Stimulated activated naive B cell treated with anti-CD40 and anti-IgM and Interleukin-4, amounts not matched to agents 10 μg/mL and 1 μg/mL and 100 μg/mL, for 72 hours (primary cell): Measurements from ENCODE around the gene UBFD1.
"Not testable (repeated sequence)": the region's sequence is repeated elsewhere in the genome, so short reads cannot be mapped to it uniquely, and the experiment has no call there.

Experiments
- ATAC-seq, 2 donors: fragments of 150-1000 bp; cut with Tn5 transposase; replicated peaks; 2 replicates each; pipeline ENCODE4 v1.10.0; 2021; ENCODE audit warnings: moderate library complexity in 1 of 2
- DNase-seq: peaks from one replicate; pipeline ENCODE4 v3.0.0; 2021
- H3K27ac Mint-ChIP-seq: one replicate; pipeline ENCODE4 v1.8.0; 2022; ENCODE audit warnings: mild to moderate bottlenecking, mixed read lengths
- H3K27me3 Mint-ChIP-seq, 2 donors: one replicate each; pipeline ENCODE4 v1.8.0; 2022; ENCODE audit warnings: mixed read lengths in 2 of 2
- H3K36me3 Mint-ChIP-seq, 2 donors: one replicate each; pipeline ENCODE4 v1.8.0; 2022; ENCODE audit warnings: mixed read lengths in 2 of 2, mild to moderate bottlenecking in 1 of 2
- H3K4me1 Mint-ChIP-seq, 2 donors: one replicate each; pipeline ENCODE4 v1.8.0; 2022; ENCODE audit warnings: mixed read lengths in 2 of 2, mild to moderate bottlenecking in 1 of 2
- H3K4me3 Mint-ChIP-seq, 2 donors: one replicate each; pipeline ENCODE4 v1.8.0; 2022; ENCODE audit warnings: mild to moderate bottlenecking in 2 of 2, mixed read lengths in 2 of 2, moderate library complexity in 1 of 2
- H3K9me3 Mint-ChIP-seq, 2 donors: one replicate each; pipeline ENCODE4 v1.8.0; 2022; ENCODE audit warnings: mixed read lengths in 2 of 2, mild to moderate bottlenecking in 1 of 2

Gene UBFD1

DNA sequence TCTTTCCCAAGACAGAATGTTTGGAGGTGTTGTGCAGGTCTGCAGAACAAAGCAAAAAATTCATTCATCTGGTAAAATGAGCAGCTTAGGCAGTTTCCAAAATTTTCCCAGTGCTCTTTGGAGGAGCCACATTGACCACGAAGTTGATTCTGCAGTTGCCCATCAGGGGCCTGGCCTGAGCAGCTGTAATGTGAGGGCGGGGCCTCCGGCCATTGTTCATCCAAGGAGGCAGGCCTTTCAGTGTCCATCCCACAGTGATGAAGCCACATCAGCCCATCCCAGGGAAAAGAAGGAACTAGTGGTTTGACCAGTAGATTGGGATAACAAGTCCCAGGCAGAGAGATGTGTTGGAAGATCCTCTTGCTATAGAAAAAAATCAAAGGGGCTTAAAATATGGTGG is 10.1 kb downstream of the UBFD1 start:
- peaks cover 22 to 23% of the 10 kb centered on the region in 2 donors for H3K4me1 Mint-ChIP-seq
- DNase-seq, result no peak
- peak overlapping the region; percentile 25 for H3K27ac Mint-ChIP-seq
- ATAC-seq, result no peak
- no peaks in the 10 kb centered on the region for H3K27me3 Mint-ChIP-seq
- H3K9me3 Mint-ChIP-seq, result peaks cover 2 to 3% of the 10 kb centered on the region in 2 donors
- H3K36me3 Mint-ChIP-seq, result peaks cover 49 to 73% of the 10 kb centered on the region in 2 donors
- H3K4me3 Mint-ChIP-seq, result no peak overlapping the region

- DNase-seq (peak; percentile 13), ATAC-seq (peak; percentile 95)
- Mint-ChIP-seq H3K27me3 (no peaks in the 10 kb centered on the region), H3K27ac (peak overlapping the region; percentile 92), H3K4me1 (peaks cover 20 to 22% of the 10 kb centered on the region in 2 donors), H3K36me3 (peaks cover 37 to 71% of the 10 kb centered on the region in 2 donors), H3K4me3 (peak overlapping the region in 1 of 2 donors; percentile 17), H3K9me3 (peaks cover 2 to 3% of the 10 kb centered on the region in 2 donors)
Observed at GRCh38 chr16:23570992-23571632, 13.6 kb downstream of the UBFD1 start.

- Mint-ChIP-seq H3K36me3 (peaks cover 37 to 71% of the 10 kb centered on the region in 2 donors), H3K4me1 (peaks cover 20 to 22% of the 10 kb centered on the region in 2 donors), H3K9me3 (peaks cover 2 to 3% of the 10 kb centered on the region in 2 donors), H3K27me3 (no peaks in the 10 kb centered on the region), H3K27ac (no peak overlapping the region), H3K4me3 (no peak overlapping the region)
- no peak for DNase-seq
- ATAC-seq, result no peak
Observed at GRCh38 chr16:23571895-23572294, 14.4 kb downstream of the UBFD1 start.

DNA sequence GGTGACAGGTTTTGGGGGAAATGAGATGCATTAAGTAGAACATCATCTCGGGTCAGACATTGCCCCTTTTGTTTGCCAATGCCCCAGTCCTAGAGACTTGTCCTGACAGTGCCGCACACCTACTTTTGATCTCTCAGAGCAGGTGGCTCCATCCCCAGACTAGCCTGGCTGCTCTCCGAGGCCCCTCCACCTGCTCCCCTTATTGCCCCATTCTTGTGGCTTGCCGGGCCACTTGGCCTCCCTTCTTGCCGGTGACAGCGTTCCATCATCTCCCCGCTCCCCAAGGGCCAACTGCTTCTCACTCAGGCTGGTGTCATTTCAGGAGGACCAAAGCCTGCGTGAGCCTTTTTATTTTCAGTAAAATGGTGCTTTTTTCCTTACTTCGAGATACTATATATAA is 14.9 kb downstream of the UBFD1 start:
- H3K27me3 Mint-ChIP-seq, result no peaks in the 10 kb centered on the region
- no peak overlapping the region for H3K4me3 Mint-ChIP-seq
- peaks cover 2 to 3% of the 10 kb centered on the region in 2 donors for H3K9me3 Mint-ChIP-seq
- peaks cover 34 to 69% of the 10 kb centered on the region in 2 donors for H3K36me3 Mint-ChIP-seq
- H3K4me1 Mint-ChIP-seq, result peaks cover 20 to 22% of the 10 kb centered on the region in 2 donors
- ATAC-seq (no peak), DNase-seq (no peak)
- no peak overlapping the region for H3K27ac Mint-ChIP-seq

DNA sequence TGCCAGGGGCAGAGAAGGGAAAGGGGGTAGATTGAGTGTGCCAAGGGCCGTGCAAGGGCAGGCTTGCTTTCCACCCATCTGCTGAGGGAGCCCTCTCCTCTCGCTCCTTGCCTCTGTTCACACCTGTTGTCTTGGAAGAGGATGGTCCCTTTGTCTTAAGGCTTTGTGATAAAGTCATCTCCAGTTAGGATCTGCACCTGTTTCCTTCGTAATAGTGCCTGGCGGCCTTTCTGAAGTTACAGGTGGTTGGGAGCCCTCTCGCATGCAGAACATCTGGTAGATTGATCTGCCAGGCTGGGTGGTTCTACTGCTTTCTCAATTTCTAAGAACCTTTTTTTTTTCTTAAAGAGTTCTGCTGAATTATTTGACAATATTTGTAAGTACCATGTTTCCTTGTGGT is 16.3 kb downstream of the UBFD1 start:
- peaks cover 2 to 3% of the 10 kb centered on the region in 2 donors for H3K9me3 Mint-ChIP-seq
- peaks cover 30 to 67% of the 10 kb centered on the region in 2 donors for H3K36me3 Mint-ChIP-seq
- H3K4me1 Mint-ChIP-seq, result peaks cover 20 to 22% of the 10 kb centered on the region in 2 donors
- H3K27ac Mint-ChIP-seq, result no peak overlapping the region
- no peak for DNase-seq
- no peaks in the 10 kb centered on the region for H3K27me3 Mint-ChIP-seq
- no peak for ATAC-seq
- H3K4me3 Mint-ChIP-seq, result no peak overlapping the region

DNA sequence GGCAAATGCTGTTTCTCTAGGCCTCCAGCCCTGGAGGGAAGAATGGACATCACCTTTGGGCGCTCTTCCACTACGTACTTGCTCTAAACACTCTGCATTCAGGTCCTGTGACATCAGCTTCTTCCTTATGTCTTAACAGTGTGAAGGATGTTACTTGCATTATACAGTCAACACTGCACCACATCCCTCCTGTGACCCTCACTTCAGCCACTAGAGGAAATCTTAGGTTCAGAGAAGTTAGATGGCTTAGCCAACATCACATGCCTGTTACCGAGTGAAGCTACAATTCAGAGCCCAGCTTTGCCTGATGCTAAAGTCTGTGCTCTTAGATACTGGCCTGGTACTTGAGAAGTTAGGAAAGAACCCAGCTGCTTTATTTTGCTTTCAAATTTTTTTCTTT is 18.3 kb downstream of the UBFD1 start:
- Mint-ChIP-seq H3K27me3 (no peaks in the 10 kb centered on the region), H3K36me3 (peaks cover 34 to 73% of the 10 kb centered on the region in 2 donors), H3K9me3 (no peaks in the 10 kb centered on the region), H3K4me3 (no peak overlapping the region), H3K4me1 (peaks cover 7 to 10% of the 10 kb centered on the region in 2 donors), H3K27ac (no peak overlapping the region)
- ATAC-seq (no peak), DNase-seq (no peak)

GRCh38 chr16:23577493-23577892 is 20.0 kb downstream of the UBFD1 start:
- no peak overlapping the region for H3K4me3 Mint-ChIP-seq
- no peaks in the 10 kb centered on the region for H3K27me3 Mint-ChIP-seq
- DNase-seq (no peak), ATAC-seq (no peak)
- peaks cover 32 to 63% of the 10 kb centered on the region in 2 donors for H3K36me3 Mint-ChIP-seq
- H3K9me3 Mint-ChIP-seq, result no peaks in the 10 kb centered on the region
- H3K4me1 Mint-ChIP-seq, result no peaks in the 10 kb centered on the region
- H3K27ac Mint-ChIP-seq, result peak overlapping the region; percentile 44

DNA sequence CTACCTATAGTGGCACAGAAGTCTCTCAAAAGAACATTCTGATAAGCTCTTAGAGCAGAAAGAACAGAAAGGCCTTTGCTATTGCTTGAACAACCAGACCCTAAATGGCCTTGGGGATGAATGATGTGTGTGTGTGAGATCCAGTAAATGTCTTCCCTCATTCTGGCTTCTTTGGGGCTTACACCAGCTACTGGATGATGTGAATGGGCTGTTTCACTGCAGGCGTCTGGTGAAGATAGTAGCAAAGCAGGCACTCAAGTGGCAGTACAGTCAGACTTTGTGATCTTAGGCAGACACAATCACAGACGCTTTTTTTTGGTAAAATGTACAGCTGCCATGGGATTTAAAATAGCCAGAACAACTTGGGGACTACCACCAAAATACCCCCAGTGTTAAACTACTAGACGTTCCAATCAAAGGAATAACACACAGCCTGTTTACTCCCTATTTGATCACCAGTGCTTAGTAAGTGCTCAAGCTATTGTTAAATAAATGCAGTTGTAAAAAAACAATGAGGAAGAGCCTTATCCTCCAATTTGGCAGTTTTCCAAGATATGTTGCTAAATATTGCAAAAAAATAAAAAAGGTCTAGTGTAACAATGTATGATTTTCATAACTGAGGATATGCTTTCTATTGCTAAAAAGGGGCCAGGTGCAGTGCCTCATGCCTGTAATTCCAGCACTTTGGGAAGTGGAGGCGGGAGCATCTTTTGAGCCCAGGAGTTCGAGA is 20.7 kb downstream of the UBFD1 start:
- H3K4me1 Mint-ChIP-seq, result no peaks in the 10 kb centered on the region
- H3K27ac Mint-ChIP-seq, result no peak overlapping the region
- DNase-seq, result no peak
- H3K27me3 Mint-ChIP-seq, result no peaks in the 10 kb centered on the region
- no peak overlapping the region for H3K4me3 Mint-ChIP-seq
- H3K9me3 Mint-ChIP-seq, result no peaks in the 10 kb centered on the region
- peaks cover 37 to 66% of the 10 kb centered on the region in 2 donors for H3K36me3 Mint-ChIP-seq
- no peak for ATAC-seq

DNA sequence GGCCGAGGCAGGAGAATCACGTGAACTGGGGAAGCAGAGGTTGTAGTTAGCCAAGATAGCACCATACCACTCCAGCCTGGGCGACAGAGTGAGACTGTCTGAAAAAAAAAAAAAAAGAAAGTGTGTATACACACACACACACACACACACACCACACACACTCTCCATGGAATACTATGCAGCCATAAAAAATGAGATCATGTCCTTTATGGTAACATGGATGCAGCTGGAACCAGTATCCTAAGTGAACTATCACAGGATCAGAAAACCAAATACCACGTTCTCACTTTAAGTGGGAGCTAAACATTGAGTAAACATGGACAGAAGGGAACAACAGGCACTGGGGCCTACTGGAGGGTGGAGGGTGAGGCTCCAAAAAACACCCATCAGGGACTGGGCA is 21.8 kb downstream of the UBFD1 start:
- no peaks in the 10 kb centered on the region for H3K9me3 Mint-ChIP-seq
- peaks cover 33 to 61% of the 10 kb centered on the region in 2 donors for H3K36me3 Mint-ChIP-seq
- no peak overlapping the region for H3K4me3 Mint-ChIP-seq
- no peak overlapping the region for H3K27ac Mint-ChIP-seq
- no peak for ATAC-seq
- no peak for DNase-seq
- H3K27me3 Mint-ChIP-seq, result no peaks in the 10 kb centered on the region
- H3K4me1 Mint-ChIP-seq, result no peaks in the 10 kb centered on the region

- H3K9me3 Mint-ChIP-seq, result no peaks in the 10 kb centered on the region
- DNase-seq, result no peak
- no peak for ATAC-seq
- peaks cover 31 to 56% of the 10 kb centered on the region in 2 donors for H3K36me3 Mint-ChIP-seq
- no peaks in the 10 kb centered on the region for H3K4me1 Mint-ChIP-seq
- H3K4me3 Mint-ChIP-seq, result no peak overlapping the region
- no peak overlapping the region for H3K27ac Mint-ChIP-seq
- H3K27me3 Mint-ChIP-seq, result no peaks in the 10 kb centered on the region
Observed at GRCh38 chr16:23580391-23580790, 22.9 kb downstream of the UBFD1 start.

GRCh38 chr16:23581764-23582163 is 24.2 kb downstream of the UBFD1 start:
- no peaks in the 10 kb centered on the region for H3K4me1 Mint-ChIP-seq
- no peak overlapping the region for H3K27ac Mint-ChIP-seq
- peaks cover 28 to 47% of the 10 kb centered on the region in 2 donors for H3K36me3 Mint-ChIP-seq

DNA sequence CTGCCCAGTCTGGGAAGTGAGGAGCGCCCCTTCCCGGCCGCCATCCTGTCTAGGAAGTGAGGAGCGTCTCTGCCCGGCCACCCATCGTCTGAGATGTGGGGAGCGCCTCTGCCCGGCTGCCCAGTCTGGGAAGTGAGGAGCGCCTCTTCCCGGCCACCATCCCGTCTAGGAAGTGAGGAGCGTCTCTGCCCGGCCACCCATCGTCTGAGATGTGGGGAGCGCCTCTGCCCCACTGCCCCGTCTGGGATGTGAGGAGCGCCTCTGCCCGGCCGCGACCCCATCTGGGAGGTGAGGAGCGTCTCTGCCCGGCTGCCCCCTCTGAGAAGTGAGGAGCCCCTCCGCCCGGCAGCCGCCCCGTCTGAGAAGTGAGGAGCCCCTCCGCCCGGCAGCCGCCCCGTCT is 25.7 kb downstream of the UBFD1 start:
- not testable (repeated sequence) for H3K27me3 Mint-ChIP-seq, ATAC-seq, H3K27ac Mint-ChIP-seq

More at GRCh38 chr16:23581764-23582163, 24.2 kb downstream of the UBFD1 start:
- no peaks in the 10 kb centered on the region for H3K27me3 Mint-ChIP-seq
- no peaks in the 10 kb centered on the region for H3K9me3 Mint-ChIP-seq
- no peak for DNase-seq
- ATAC-seq, result no peak
- H3K4me3 Mint-ChIP-seq, result no peak overlapping the region

DNA sequence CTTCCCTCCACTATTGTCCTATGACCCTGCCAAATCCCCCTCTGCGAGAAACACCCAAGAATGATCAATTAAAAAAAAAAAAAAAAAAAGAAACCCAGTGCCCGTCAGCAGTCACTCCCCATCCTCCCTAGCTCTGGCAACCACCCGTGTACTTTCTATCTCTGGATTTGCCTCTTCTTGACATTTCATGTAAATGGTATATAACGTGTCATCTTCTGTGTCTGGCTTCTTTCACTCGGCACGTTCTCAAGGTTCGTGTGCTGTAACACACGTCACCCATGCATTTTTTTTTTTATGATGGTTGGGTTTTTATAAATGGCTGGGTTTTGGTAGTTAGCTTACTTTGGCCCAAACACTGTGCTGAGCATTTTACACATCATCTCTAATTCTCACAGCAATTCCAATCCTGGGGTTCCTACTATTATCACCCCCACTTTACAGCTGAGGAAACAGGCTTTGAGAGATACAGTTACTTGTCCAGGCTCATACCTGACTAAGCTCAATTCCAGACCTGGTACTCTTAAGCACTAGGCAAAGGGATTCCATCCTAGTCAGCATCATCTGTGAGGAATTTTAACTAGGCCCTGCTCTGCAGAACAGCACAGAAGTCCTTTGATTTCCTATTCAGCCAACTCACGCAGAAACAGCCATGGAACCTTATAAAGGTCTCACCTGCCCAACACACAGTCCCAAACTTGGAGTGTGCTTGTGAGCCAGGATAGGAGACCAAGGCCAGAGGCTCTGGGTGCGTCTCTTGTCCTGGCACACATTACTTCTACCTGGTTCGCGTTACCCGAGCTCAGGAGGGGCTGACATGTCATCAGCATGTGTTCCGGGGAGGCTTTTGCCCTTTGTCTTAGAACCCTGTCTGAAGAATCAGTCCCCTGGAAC is 26.9 kb downstream of the UBFD1 start:
- no peak for DNase-seq
- peaks cover 0 to 4% of the 10 kb centered on the region in 2 donors for H3K4me1 Mint-ChIP-seq
- H3K27me3 Mint-ChIP-seq, result no peaks in the 10 kb centered on the region
- peaks cover 30 to 49% of the 10 kb centered on the region in 2 donors for H3K36me3 Mint-ChIP-seq
- ATAC-seq, result no peak
- H3K4me3 Mint-ChIP-seq, result no peak overlapping the region
- no peak overlapping the region for H3K27ac Mint-ChIP-seq
- no peaks in the 10 kb centered on the region for H3K9me3 Mint-ChIP-seq

More for the DNA sequence above, 25.7 kb downstream of the UBFD1 start:
- H3K9me3 Mint-ChIP-seq, DNase-seq, H3K4me3 Mint-ChIP-seq, H3K4me1 Mint-ChIP-seq: not testable (repeated sequence)
- H3K36me3 Mint-ChIP-seq, result peaks cover 29 to 48% of the 10 kb centered on the region in 2 donors

- H3K27ac Mint-ChIP-seq, result no peak overlapping the region
- DNase-seq, result no peak
- no peak overlapping the region for H3K4me3 Mint-ChIP-seq
- H3K36me3 Mint-ChIP-seq, result peaks cover 39 to 52% of the 10 kb centered on the region in 2 donors
- no peak for ATAC-seq
- no peaks in the 10 kb centered on the region for H3K9me3 Mint-ChIP-seq
- no peaks in the 10 kb centered on the region for H3K27me3 Mint-ChIP-seq
- peaks cover 11 to 12% of the 10 kb centered on the region in 2 donors for H3K4me1 Mint-ChIP-seq
Observed at GRCh38 chr16:23587726-23588125, 30.2 kb downstream of the UBFD1 start.
